Common myeloid progenitor, CD34-positive (primary cell): ENCODE data around the gene SYNE1.

Experiments used
- CTCF ChIA-PET: fragments of 350-600 bp; sonication (Branson Sonifier 250); formaldehyde crosslinking; loops from one replicate; lab custom pipeline; 2021; ENCODE audit warnings: antibody characterized with exemption; lab: Charles Lee
- POLR2A ChIA-PET: fragments of 350-600 bp; sonication (Branson Sonifier 250); formaldehyde crosslinking; loops from one replicate; lab custom pipeline; 2021; ENCODE audit warnings: antibody characterized with exemption; lab: Charles Lee
- DNase-seq, 3 donors: peaks; one replicate each; pipeline versions ENCODE4 v3.0.0 to v3.0.0-alpha.2; 2013
- H3K27ac ChIP-seq, 2 experiments: 1 replicate in 1 of 2; 2 replicates in 1 of 2; pipeline ENCODE4 v1.7.0; 2013; ENCODE audit warnings: inconsistent platforms in 2 of 2, low read length in 2 of 2, mild to moderate bottlenecking in 2 of 2, low read depth in 1 of 2, moderate library complexity in 1 of 2; ENCODE audit not compliant: severe bottlenecking in 2 of 2, insufficient read depth in 1 of 2, poor library complexity in 1 of 2
- H3K27me3 ChIP-seq, 5 experiments: replicated peaks in 2 of 5; 1 replicate in 3 of 5; 2 replicates in 2 of 5; pipeline versions ENCODE4 v1.6.1 to v1.7.0; 2013; ENCODE audit warnings: low read length in 4 of 5, mild to moderate bottlenecking in 2 of 5, moderate library complexity in 2 of 5, inconsistent platforms in 1 of 5; ENCODE audit not compliant: insufficient read depth in 5 of 5, control insufficient read depth in 4 of 5
- H3K36me3 ChIP-seq, 4 experiments: 1 replicate in 2 of 4; 2 replicates in 2 of 4; pipeline versions ENCODE4 v1.6.1 to v1.7.0; 2013; ENCODE audit warnings: low read length in 3 of 4, control low read depth in 1 of 4, mild to moderate bottlenecking in 1 of 4; ENCODE audit not compliant: control insufficient read depth in 4 of 4, insufficient read depth in 4 of 4
- H3K4me1 ChIP-seq, 4 experiments: 1 replicate in 3 of 4; 2 replicates in 1 of 4; pipeline versions ENCODE4 v1.6.1 to v1.7.1; 2013; ENCODE audit warnings: low read length in 3 of 4, mild to moderate bottlenecking in 3 of 4, control low read depth in 1 of 4, inconsistent platforms in 1 of 4, moderate library complexity in 1 of 4; ENCODE audit not compliant: control insufficient read depth in 4 of 4, insufficient read depth in 4 of 4; ENCODE audit errors: control extremely low read depth in 1 of 4
- H3K4me3 ChIP-seq, 7 experiments: 1 replicate in 4 of 7; 2 replicates in 3 of 7; pipeline versions ENCODE4 v1.5.1 to v1.7.0; 2013; ENCODE audit warnings: mild to moderate bottlenecking in 7 of 7, low read length in 6 of 7, moderate library complexity in 6 of 7, inconsistent platforms in 2 of 7, low read depth in 2 of 7, control low read depth in 1 of 7; ENCODE audit not compliant: insufficient read depth in 4 of 7, control insufficient read depth in 1 of 7; ENCODE audit errors: extremely low read depth in 1 of 7
- H3K9me3 ChIP-seq, 5 experiments: 1 replicate in 4 of 5; 2 replicates in 1 of 5; pipeline versions ENCODE4 v1.6.1 to v1.7.1; 2013; ENCODE audit warnings: low read length in 4 of 5, mild to moderate bottlenecking in 2 of 5, inconsistent platforms in 1 of 5, low read depth in 1 of 5, moderate library complexity in 1 of 5; ENCODE audit not compliant: control insufficient read depth in 4 of 5, insufficient read depth in 2 of 5; ENCODE audit errors: control extremely low read depth in 1 of 5
- WGBS: methylation state at CpG from one replicate; pipeline ENCODE4 v1.1.5; 2013; ENCODE audit not compliant: insufficient coverage; 5-methylcytosine and 5-hydroxymethylcytosine counted together

SYNE1 gene

GRCh38 chr6:152170702-152171667, 466.2 kb downstream of the SYNE1 start:
- Histone ChIP-seq H3K4me1 (peaks cover 0 to 5% (median 4%) of the 10 kb centered on the region in 4 experiments), H3K4me3 (no peak overlapping the region), H3K36me3 (peaks cover 3 to 25% (median 14%) of the 10 kb centered on the region in 4 experiments), H3K9me3 (peaks cover 0 to 5% (median 0%) of the 10 kb centered on the region in 5 experiments), H3K27me3 (no peaks in the 10 kb centered on the region), H3K27ac (no peak overlapping the region)
- WGBS = 96% methylated on average over 10 of the region's 13 CpGs
- DNase-seq = peak in 2 of 3 donors; percentile 22 to 44
- POLR2A ChIA-PET = interaction anchor here (0.5 kb wide), 1 partner anchor 126 kb away, joined by 3 read pairs; no protein-coding TSS in a partner anchor
- CTCF ChIA-PET = interaction anchor here (1.2 kb wide), 1 partner anchor 13 kb away, joined by 3 read pairs; no protein-coding TSS in a partner anchor

- ChIA-PET CTCF (interaction anchor here (1.2 kb wide), 1 partner anchor 12 kb away, joined by 3 read pairs; no protein-coding TSS in a partner anchor), POLR2A (no interaction called here)
- Histone ChIP-seq H3K27ac (no peak overlapping the region), H3K4me1 (peaks cover 0 to 5% (median 4%) of the 10 kb centered on the region in 4 experiments), H3K27me3 (no peaks in the 10 kb centered on the region), H3K36me3 (peaks cover 2 to 23% (median 11%) of the 10 kb centered on the region in 4 experiments), H3K9me3 (peaks cover 0 to 5% (median 0%) of the 10 kb centered on the region in 5 experiments), H3K4me3 (no peak overlapping the region)
- DNase-seq = no peak
- 97% methylated on average over 4 of the region's 4 CpGs for WGBS
These were observed 466.9 kb downstream of the SYNE1 start for GRCh38 chr6:152170313-152170701.

DNA sequence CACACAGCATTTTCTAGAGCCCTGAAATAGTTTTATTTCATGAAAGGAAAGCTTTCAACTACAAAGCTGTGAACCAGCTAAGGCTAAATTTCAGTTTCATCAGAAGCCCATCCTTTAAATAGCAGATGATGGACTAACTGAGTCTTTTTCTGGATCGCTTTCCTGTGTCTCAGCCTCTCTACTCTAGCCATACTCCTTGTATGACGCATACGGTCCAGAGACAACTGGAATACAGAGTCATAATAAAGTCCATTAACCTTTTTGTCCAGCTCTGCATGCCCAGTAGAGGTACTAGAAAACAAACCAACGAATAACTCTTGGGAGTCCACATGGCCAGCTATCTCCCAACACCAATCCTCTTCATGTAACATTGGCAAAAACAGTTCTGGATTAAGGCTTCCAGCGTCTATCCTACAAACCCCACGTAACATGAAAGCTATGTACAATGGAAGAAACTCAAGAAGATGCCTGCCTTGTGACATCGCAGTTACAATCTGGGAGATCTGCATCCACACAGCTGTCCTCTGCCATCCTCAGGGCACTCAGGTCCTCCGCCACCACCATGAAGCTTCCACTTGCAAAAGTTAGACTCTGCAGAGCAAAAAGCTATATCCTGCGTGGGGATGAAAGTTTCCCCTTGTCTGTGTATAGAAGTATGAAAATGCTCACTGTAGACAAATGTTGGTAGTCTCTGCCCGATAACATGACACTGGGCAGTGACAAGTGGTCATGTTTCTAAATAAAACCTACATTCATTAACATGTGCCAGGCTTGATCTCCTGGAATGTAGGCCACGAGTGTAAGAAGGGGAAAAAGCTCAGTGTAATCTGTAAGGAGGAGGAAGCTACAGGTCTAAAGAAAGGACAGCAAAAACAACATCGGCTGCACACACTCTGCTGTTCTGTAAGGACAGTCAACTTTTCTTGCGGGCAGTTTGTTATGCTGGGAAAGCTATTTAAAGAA, 469.2 kb downstream of the SYNE1 start:
- Histone ChIP-seq H3K4me3 (no peak overlapping the region), H3K9me3 (peaks cover 0 to 5% (median 0%) of the 10 kb centered on the region in 5 experiments), H3K27ac (no peak overlapping the region), H3K27me3 (no peaks in the 10 kb centered on the region), H3K36me3 (peaks cover 9 to 27% (median 10%) of the 10 kb centered on the region in 4 experiments), H3K4me1 (peaks cover 0 to 5% (median 4%) of the 10 kb centered on the region in 4 experiments)
- ChIA-PET CTCF (interaction anchor here (0.6 kb wide), 1 partner anchor 57 kb away, joined by 3 read pairs; no protein-coding TSS in a partner anchor), POLR2A (interaction anchor here (0.7 kb wide), 1 partner anchor 301 kb away, joined by 3 read pairs; no protein-coding TSS in a partner anchor)
- no peak for DNase-seq
- 94% methylated on average over 6 of the region's 13 CpGs for WGBS

- CTCF ChIA-PET = interaction anchor here (0.6 kb wide), 1 partner anchor 56 kb away, joined by 3 read pairs; no protein-coding TSS in a partner anchor
- H3K4me3 ChIP-seq = no peak overlapping the region
- peaks cover 9 to 27% (median 11%) of the 10 kb centered on the region in 4 experiments for H3K36me3 ChIP-seq
- no peak for DNase-seq
- POLR2A ChIA-PET = no interaction called here
- H3K4me1 ChIP-seq = peaks cover 0 to 5% (median 4%) of the 10 kb centered on the region in 4 experiments
- H3K27me3 ChIP-seq = no peaks in the 10 kb centered on the region
- H3K9me3 ChIP-seq = peaks cover 0 to 5% (median 0%) of the 10 kb centered on the region in 5 experiments
- WGBS = 86% methylated on average over 1 of the region's 5 CpGs
- H3K27ac ChIP-seq = no peak overlapping the region
These were observed 470.3 kb downstream of the SYNE1 start for GRCh38 chr6:152166897-152167296.

GRCh38 chr6:152166497-152166896, 470.7 kb downstream of the SYNE1 start:
- Histone ChIP-seq H3K27me3 (no peaks in the 10 kb centered on the region), H3K36me3 (peaks cover 9 to 25% (median 11%) of the 10 kb centered on the region in 4 experiments), H3K4me1 (peaks cover 0 to 5% (median 4%) of the 10 kb centered on the region in 4 experiments), H3K27ac (no peak overlapping the region), H3K9me3 (peaks cover 0 to 5% (median 0%) of the 10 kb centered on the region in 5 experiments), H3K4me3 (no peak overlapping the region)
- whole genome bisulfite sequencing = no CpG with 5 or more reads among the region's 4 CpGs
- DNase-seq = peak in 2 of 3 donors; percentile 27 to 60
- POLR2A ChIA-PET = no interaction called here
- CTCF ChIA-PET = no interaction called here

GRCh38 chr6:152164957-152165356, 472.2 kb downstream of the SYNE1 start:
- Histone ChIP-seq H3K36me3 (peaks cover 7 to 11% (median 9%) of the 10 kb centered on the region in 4 experiments), H3K4me1 (peaks cover 0 to 5% (median 4%) of the 10 kb centered on the region in 4 experiments), H3K4me3 (no peak overlapping the region), H3K27ac (no peak overlapping the region), H3K27me3 (no peaks in the 10 kb centered on the region), H3K9me3 (no peaks in the 10 kb centered on the region)
- ChIA-PET CTCF (no interaction called here), POLR2A (no interaction called here)
- DNase-seq = no peak
- no CpG with 5 or more reads among the region's 5 CpGs for WGBS
